GM19324 (cell line): ENCODE results near the gene FRY.

ENCODE experiments used
- ATAC-seq: cut with Tn5 transposase; IDR thresholded peaks from one replicate; pipeline ENCODE4 v1.9.1; 2021; ENCODE audit warnings: mild to moderate bottlenecking, moderate library complexity; ENCODE audit not compliant: unreplicated experiment, low FRiP score

Gene FRY

DNA sequence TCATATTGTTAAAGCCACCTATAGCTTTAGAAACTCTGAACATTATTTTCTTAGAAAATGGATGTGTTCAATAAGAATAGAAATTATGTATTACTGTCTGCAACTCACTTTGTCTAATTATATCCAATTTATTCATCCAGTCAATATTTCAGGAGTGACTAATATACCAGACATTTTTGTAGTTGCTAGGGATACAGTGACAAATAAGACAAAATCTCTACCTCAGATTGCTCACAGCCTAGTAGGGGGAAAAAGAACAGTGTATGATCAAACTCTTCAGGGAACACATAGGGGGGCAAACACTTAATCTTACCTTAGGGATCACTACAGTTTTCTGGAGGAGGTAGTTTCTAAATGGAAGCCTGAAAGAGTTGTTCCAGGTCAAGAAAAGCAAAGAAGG lies 292.3 kb downstream of the FRY start:
- ATAC-seq: no peak

DNA sequence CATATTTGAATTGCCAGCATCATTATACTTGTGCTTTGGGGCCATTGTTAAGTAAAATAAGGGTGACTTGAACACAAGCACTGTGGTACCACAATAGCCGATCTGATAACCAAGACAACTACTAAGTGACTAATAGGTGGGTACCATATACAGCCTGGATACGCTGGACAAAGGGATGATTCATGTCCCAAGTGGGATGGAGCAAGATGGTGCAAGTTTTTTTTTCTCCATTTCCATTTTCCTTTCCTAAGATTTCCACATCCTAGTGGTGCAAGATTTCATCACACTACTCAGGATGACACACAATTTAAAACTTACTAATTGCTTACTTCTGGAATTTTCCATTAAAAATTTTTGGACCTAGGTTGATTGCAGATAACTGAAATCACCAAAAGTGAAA lies 298.9 kb downstream of the FRY start:
- ATAC-seq: no peak

- no peak for ATAC-seq
Measured at GRCh38 chr13:32334671-32335070, 303.1 kb downstream of the FRY start.

- ATAC-seq: no peak
Measured at GRCh38 chr13:32340914-32341313, 309.3 kb downstream of the FRY start.

- ATAC-seq: no peak
Measured at GRCh38 chr13:32347651-32348050, 316.1 kb downstream of the FRY start.
